ENCODE data around the gene IQSEC3.

The IQSEC3 gene

GRCh38 chr12:117311-117710 lies 50.7 kb downstream of the IQSEC3 start:
- Histone ChIP-seq H3K79me2 (ENCODE audit: insufficient read depth, low read length) (no peaks in the 10 kb centered on the region), H3K9me2 (replicated peaks; ENCODE audit: low read depth, low read length) (no peaks in the 10 kb centered on the region), H3K4me2 (ENCODE audit: low read depth, low read length, poor library complexity, severe bottlenecking) (no peak overlapping the region), H3K27me3 (ENCODE audit: insufficient read depth, low read length, poor library complexity, severe bottlenecking) (no peaks in the 10 kb centered on the region), H3K9me3 (ENCODE audit: insufficient read depth, low read depth, low read length) (no peaks in the 10 kb centered on the region), H4K20me1 (ENCODE audit: insufficient read depth, low read length, poor library complexity, severe bottlenecking) (no peaks in the 10 kb centered on the region), H3K4me3 (ENCODE audit: low read length, poor library complexity, severe bottlenecking) (no peak overlapping the region), H3K36me3 (ENCODE audit: insufficient read depth, low read length) (no peaks in the 10 kb centered on the region), H3K4me1 (ENCODE audit: insufficient read depth, low read length, poor library complexity, severe bottlenecking) (peaks cover 36% of the 10 kb centered on the region), H2AFZ (ENCODE audit: low read length) (no peak overlapping the region), H3F3A (ENCODE audit: low read depth) (peaks cover 3% of the 10 kb centered on the region; the same call in 1 of the 2 replicates), H3K9ac (ENCODE audit: low read depth, low read length, poor library complexity, severe bottlenecking) (no peak overlapping the region)
- no peak for TF ChIP-seq CTCF (conservative IDR thresholded peaks at IDR 0.05; ENCODE audit: low read length)
- no peak for TF ChIP-seq EZH2phosphoT487 (IDR thresholded peaks at IDR 0.05; ENCODE audit: borderline replicate concordance)

- H3K9me3 ChIP-seq (ENCODE audit: insufficient read depth, low read depth, low read length), result no peaks in the 10 kb centered on the region
- H3K27me3 ChIP-seq (ENCODE audit: insufficient read depth, low read length, poor library complexity, severe bottlenecking), result no peaks in the 10 kb centered on the region
- no peaks in the 10 kb centered on the region for H4K20me1 ChIP-seq (ENCODE audit: insufficient read depth, low read length, poor library complexity, severe bottlenecking)
- H3F3A ChIP-seq (ENCODE audit: low read depth), result no peaks in the 10 kb centered on the region
- no peak overlapping the region for H3K4me3 ChIP-seq (ENCODE audit: low read length, poor library complexity, severe bottlenecking)
- H3K4me1 ChIP-seq (ENCODE audit: insufficient read depth, low read length, poor library complexity, severe bottlenecking), result peaks cover 31% of the 10 kb centered on the region
- H3K9me2 ChIP-seq (replicated peaks; ENCODE audit: low read depth, low read length), result no peaks in the 10 kb centered on the region
- no peak overlapping the region for H3K4me2 ChIP-seq (ENCODE audit: low read depth, low read length, poor library complexity, severe bottlenecking)
- H3K9ac ChIP-seq (ENCODE audit: low read depth, low read length, poor library complexity, severe bottlenecking), result no peak overlapping the region
- H3K79me2 ChIP-seq (ENCODE audit: insufficient read depth, low read length), result no peaks in the 10 kb centered on the region
- no peaks in the 10 kb centered on the region for H3K36me3 ChIP-seq (ENCODE audit: insufficient read depth, low read length)
- H2AFZ ChIP-seq (ENCODE audit: low read length), result no peak overlapping the region
- no peak for TF ChIP-seq CTCF (conservative IDR thresholded peaks at IDR 0.05; ENCODE audit: low read length)
- no peak for TF ChIP-seq EZH2phosphoT487 (IDR thresholded peaks at IDR 0.05; ENCODE audit: borderline replicate concordance)
Measured at GRCh38 chr12:117816-118345, 51.3 kb downstream of the IQSEC3 start.

GRCh38 chr12:118591-118990 lies 52.0 kb downstream of the IQSEC3 start:
- Histone ChIP-seq H3K4me1 (ENCODE audit: insufficient read depth, low read length, poor library complexity, severe bottlenecking) (peaks cover 24% of the 10 kb centered on the region), H3K27me3 (ENCODE audit: insufficient read depth, low read length, poor library complexity, severe bottlenecking) (no peaks in the 10 kb centered on the region), H3K79me2 (ENCODE audit: insufficient read depth, low read length) (no peaks in the 10 kb centered on the region), H3K36me3 (ENCODE audit: insufficient read depth, low read length) (no peaks in the 10 kb centered on the region), H3K4me2 (ENCODE audit: low read depth, low read length, poor library complexity, severe bottlenecking) (no peak overlapping the region), H3F3A (ENCODE audit: low read depth) (no peaks in the 10 kb centered on the region), H3K9me3 (ENCODE audit: insufficient read depth, low read depth, low read length) (no peaks in the 10 kb centered on the region), H3K4me3 (ENCODE audit: low read length, poor library complexity, severe bottlenecking) (no peak overlapping the region), H3K9ac (ENCODE audit: low read depth, low read length, poor library complexity, severe bottlenecking) (no peak overlapping the region), H4K20me1 (ENCODE audit: insufficient read depth, low read length, poor library complexity, severe bottlenecking) (no peaks in the 10 kb centered on the region), H3K9me2 (replicated peaks; ENCODE audit: low read depth, low read length) (no peaks in the 10 kb centered on the region), H2AFZ (ENCODE audit: low read length) (no peak overlapping the region)
- TF ChIP-seq CTCF (conservative IDR thresholded peaks at IDR 0.05; ENCODE audit: low read length) (no peak), EZH2phosphoT487 (IDR thresholded peaks at IDR 0.05; ENCODE audit: borderline replicate concordance) (no peak)

Measured in Loucy (cell line).